Measurements from ENCODE around the gene PRKX. TPM values are rescaled to one million over a fixed set of nuclear protein-coding genes. Genes with fewer than 3 reads are reported as not detected.
"Not testable (repeated sequence)": the region's sequence is repeated elsewhere in the genome, so short reads cannot be mapped to it uniquely, and the experiment has no call there.

Gene PRKX
- total RNA-seq, 4 donors from 2014 or later, result 7.3 to 52.8 (median 20.7) TPM

GRCh38 chrX:3679669-3680068, 33.8 kb downstream of the PRKX start:
- Histone ChIP-seq H3K27me3 (no peaks in the 10 kb centered on the region), H3K4me1 (no peaks in the 10 kb centered on the region), H3K36me3 (no peaks in the 10 kb centered on the region), H3K9me3 (no peaks in the 10 kb centered on the region), H3K27ac (no peak overlapping the region), H3K4me3 (no peak overlapping the region)
- no peak for TF ChIP-seq CTCF (IDR thresholded peaks at IDR 0.05)
- no peak for TF ChIP-seq POLR2A (IDR thresholded peaks at IDR 0.05)
- no peak for DNase-seq

GRCh38 chrX:3678328-3678727, 35.1 kb downstream of the PRKX start:
- no peak for DNase-seq
- Histone ChIP-seq H3K4me1 (no peaks in the 10 kb centered on the region), H3K4me3 (no peak overlapping the region), H3K27me3 (no peaks in the 10 kb centered on the region), H3K27ac (no peak overlapping the region), H3K36me3 (no peaks in the 10 kb centered on the region), H3K9me3 (no peaks in the 10 kb centered on the region)
- no peak for TF ChIP-seq POLR2A (IDR thresholded peaks at IDR 0.05)
- no peak for TF ChIP-seq CTCF (IDR thresholded peaks at IDR 0.05)

GRCh38 chrX:3674881-3675280, 38.6 kb downstream of the PRKX start:
- DNase-seq, result no peak
- H3K27me3 ChIP-seq, result no peaks in the 10 kb centered on the region
- TF ChIP-seq CTCF (IDR thresholded peaks at IDR 0.05) (no peak), POLR2A (IDR thresholded peaks at IDR 0.05) (no peak)
- H3K4me1 ChIP-seq, result no peaks in the 10 kb centered on the region
- H3K4me3 ChIP-seq, result no peak overlapping the region
- H3K9me3 ChIP-seq, result no peaks in the 10 kb centered on the region
- no peak overlapping the region for H3K27ac ChIP-seq
- no peaks in the 10 kb centered on the region for H3K36me3 ChIP-seq

GRCh38 chrX:3669841-3670475, 43.5 kb downstream of the PRKX start:
- H3K27me3 ChIP-seq, result no peaks in the 10 kb centered on the region
- H3K36me3 ChIP-seq, result no peaks in the 10 kb centered on the region
- no peak overlapping the region for H3K27ac ChIP-seq
- DNase-seq, result peak in 1 of 3 donors; percentile 47
- H3K4me3 ChIP-seq, result no peak overlapping the region
- H3K9me3 ChIP-seq, result no peaks in the 10 kb centered on the region
- H3K4me1 ChIP-seq, result no peaks in the 10 kb centered on the region
- no peak for TF ChIP-seq CTCF (IDR thresholded peaks at IDR 0.05)
- TF ChIP-seq POLR2A (IDR thresholded peaks at IDR 0.05), result no peak

GRCh38 chrX:3666975-3667374, 46.5 kb downstream of the PRKX start:
- H3K4me3 ChIP-seq, result no peak overlapping the region
- no peaks in the 10 kb centered on the region for H3K9me3 ChIP-seq
- TF ChIP-seq CTCF (IDR thresholded peaks at IDR 0.05), result no peak
- TF ChIP-seq POLR2A (IDR thresholded peaks at IDR 0.05), result no peak
- H3K27me3 ChIP-seq, result no peaks in the 10 kb centered on the region
- H3K4me1 ChIP-seq, result no peaks in the 10 kb centered on the region
- no peak for DNase-seq
- H3K27ac ChIP-seq, result no peak overlapping the region
- no peaks in the 10 kb centered on the region for H3K36me3 ChIP-seq

- TF ChIP-seq POLR2A (IDR thresholded peaks at IDR 0.05), result no peak
- TF ChIP-seq CTCF (IDR thresholded peaks at IDR 0.05), result no peak
- H3K4me3 ChIP-seq, result no peak overlapping the region
- no peak overlapping the region for H3K27ac ChIP-seq
- DNase-seq, result no peak
- H3K27me3 ChIP-seq, result no peaks in the 10 kb centered on the region
- H3K9me3 ChIP-seq, result no peaks in the 10 kb centered on the region
- no peaks in the 10 kb centered on the region for H3K4me1 ChIP-seq
- no peaks in the 10 kb centered on the region for H3K36me3 ChIP-seq
These were observed 48.5 kb downstream of the PRKX start for GRCh38 chrX:3664921-3665320.

- not testable (repeated sequence) for H3K27me3 ChIP-seq, H3K4me1 ChIP-seq, H3K9me3 ChIP-seq, H3K36me3 ChIP-seq, H3K4me3 ChIP-seq
- DNase-seq, result peak in 2 of 3 donors; percentile 62 to 65
- peak overlapping the region in 1 of 4 donors; percentile 55 for H3K27ac ChIP-seq
These were observed 49.7 kb downstream of the PRKX start for GRCh38 chrX:3663576-3664250.
